Right kidney (tissue), 1 donor: ENCODE data around the gene ZNF2.
A peak's percentile ranks its signal among the peaks of the same experiment; 100 is the strongest.

ENCODE experiments used
- DNase-seq: peaks from one replicate; pipeline ENCODE4 v3.0.0-alpha.2; 2016

ZNF2 gene

GRCh38 chr2:95204396-95204795 lies 38.8 kb downstream of the ZNF2 start:
- no peak for DNase-seq

- DNase-seq = no peak
Measured at GRCh38 chr2:95206096-95206495, 40.5 kb downstream of the ZNF2 start.

GRCh38 chr2:95207111-95207961 lies 41.7 kb downstream of the ZNF2 start, which contains the start of gene ZNF892:
TSS of gene ZNF892 (plus strand) at chr2:95207521. CDS start at chr2:95207816, 295 bp downstream.
- peak; percentile 94 for DNase-seq

- no peak for DNase-seq
Measured at GRCh38 chr2:95208106-95208505, 42.5 kb downstream of the ZNF2 start.

GRCh38 chr2:95215018-95215612 lies 49.5 kb downstream of the ZNF2 start:
- no peak for DNase-seq

- no peak for DNase-seq
Measured at GRCh38 chr2:95220449-95220848, 54.8 kb downstream of the ZNF2 start.

GRCh38 chr2:95225658-95226057 lies 60.0 kb downstream of the ZNF2 start:
- no peak for DNase-seq

GRCh38 chr2:95231723-95232122 lies 66.1 kb downstream of the ZNF2 start:
- peak; percentile 22 for DNase-seq

- no peak for DNase-seq
Measured at GRCh38 chr2:95232232-95232631, 66.6 kb downstream of the ZNF2 start.
